ENCODE results near the gene PRAC2. TPM values are rescaled to one million over a fixed set of nuclear protein-coding genes. Genes with fewer than 3 reads are reported as not detected.

PRAC2 gene
- total RNA-seq, 1 donor from 2014 or later: not detected

DNA sequence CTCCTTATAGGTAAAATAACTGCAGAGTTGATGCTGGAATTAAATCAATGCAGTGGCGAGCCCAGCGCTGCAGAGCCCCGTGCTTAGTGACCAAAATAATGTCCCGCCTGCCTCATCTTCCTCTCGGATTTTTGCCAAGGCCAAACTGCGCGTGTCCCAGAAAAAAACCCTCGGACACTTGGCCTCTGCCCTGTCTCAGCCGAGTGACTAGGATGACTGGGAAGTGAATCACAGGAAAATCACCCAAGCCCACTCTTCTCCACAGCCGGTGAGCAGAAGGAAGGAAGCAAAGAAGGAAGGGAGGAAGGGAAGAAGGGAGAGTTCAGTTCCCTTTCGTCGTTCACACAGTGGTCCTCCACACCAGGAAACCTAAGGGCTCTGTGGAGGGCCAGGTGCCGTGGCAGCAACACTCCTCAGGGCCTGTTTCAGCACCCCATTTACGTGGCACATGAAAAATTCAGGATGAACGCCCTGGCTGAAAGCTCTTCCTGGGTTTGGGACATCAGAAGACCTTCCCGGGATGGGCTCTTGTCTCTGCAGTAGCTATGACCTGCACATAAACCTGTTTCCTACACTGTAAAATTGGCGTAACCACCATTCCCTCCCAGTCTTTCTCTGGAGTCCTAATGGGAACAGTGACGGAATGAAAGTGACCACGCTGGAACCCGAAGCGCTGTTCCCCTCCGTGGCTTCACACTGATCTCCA lies 31.0 kb downstream of the PRAC2 start:
- peaks cover 99% of the 10 kb centered on the region for H3K27me3 ChIP-seq (ENCODE audit: low read depth)
- no peaks in the 10 kb centered on the region for H3K36me3 ChIP-seq
- peaks cover 19% of the 10 kb centered on the region for H3K4me1 ChIP-seq
- ATAC-seq: no peak
- no peak overlapping the region for H3K27ac ChIP-seq
- no peak for DNase-seq
- intact Hi-C loops (cut with DNase I): no loop called here
- TF ChIP-seq, protein P1, sequence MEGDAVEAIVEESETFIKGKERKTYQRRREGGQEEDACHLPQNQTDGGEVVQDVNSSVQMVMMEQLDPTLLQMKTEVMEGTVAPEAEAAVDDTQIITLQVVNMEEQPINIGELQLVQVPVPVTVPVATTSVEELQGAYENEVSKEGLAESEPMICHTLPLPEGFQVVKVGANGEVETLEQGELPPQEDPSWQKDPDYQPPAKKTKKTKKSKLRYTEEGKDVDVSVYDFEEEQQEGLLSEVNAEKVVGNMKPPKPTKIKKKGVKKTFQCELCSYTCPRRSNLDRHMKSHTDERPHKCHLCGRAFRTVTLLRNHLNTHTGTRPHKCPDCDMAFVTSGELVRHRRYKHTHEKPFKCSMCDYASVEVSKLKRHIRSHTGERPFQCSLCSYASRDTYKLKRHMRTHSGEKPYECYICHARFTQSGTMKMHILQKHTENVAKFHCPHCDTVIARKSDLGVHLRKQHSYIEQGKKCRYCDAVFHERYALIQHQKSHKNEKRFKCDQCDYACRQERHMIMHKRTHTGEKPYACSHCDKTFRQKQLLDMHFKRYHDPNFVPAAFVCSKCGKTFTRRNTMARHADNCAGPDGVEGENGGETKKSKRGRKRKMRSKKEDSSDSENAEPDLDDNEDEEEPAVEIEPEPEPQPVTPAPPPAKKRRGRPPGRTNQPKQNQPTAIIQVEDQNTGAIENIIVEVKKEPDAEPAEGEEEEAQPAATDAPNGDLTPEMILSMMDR (IDR thresholded peaks at IDR 0.05): no peak
- H3K4me3 ChIP-seq: no peak overlapping the region
- no peaks in the 10 kb centered on the region for H3K9me3 ChIP-seq

DNA sequence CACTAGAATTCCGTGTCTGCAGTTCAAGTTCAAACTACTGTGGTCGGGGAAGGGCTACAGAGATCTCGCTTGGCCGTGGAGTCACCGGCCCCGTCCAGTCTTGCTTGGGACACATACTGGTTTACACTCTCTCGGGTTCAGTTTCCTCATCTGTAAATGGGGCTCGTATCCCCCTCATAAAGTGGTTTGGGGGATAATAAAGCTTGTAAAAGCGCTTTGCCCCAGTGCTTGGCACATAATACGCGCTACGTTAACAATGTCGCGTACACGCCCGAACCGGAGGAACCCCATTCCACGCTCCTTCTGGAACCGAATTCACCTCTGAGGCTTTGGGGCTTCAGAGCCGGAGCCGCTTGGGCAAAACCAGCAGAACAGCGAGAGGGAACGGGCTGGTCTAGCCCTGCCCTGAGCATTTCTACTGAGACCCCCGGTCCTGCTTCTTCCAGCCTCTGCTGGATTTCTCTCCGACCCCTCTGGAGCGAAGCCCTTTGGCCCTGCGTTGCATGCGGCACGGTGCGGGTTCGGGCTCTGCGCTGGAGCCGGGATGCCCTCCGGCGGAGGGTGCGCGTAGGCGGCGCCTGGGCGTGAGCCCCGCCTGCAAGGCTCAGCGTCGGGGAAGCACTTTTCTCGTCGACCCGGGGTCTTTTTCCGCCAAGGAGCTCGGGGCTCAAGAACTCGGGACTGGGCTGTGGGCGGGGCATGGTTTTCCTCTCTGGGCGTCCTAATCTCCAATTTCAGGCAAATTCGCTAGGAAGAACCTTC lies 31.7 kb downstream of the PRAC2 start:
- DNase-seq (no peak), ATAC-seq (no peak)
- no peaks in the 10 kb centered on the region for H3K9me3 ChIP-seq
- intact Hi-C loops (cut with DNase I): no loop called here
- no peak overlapping the region for H3K4me3 ChIP-seq
- no peak overlapping the region for H3K27ac ChIP-seq
- H3K27me3 ChIP-seq (ENCODE audit: low read depth): peaks cover 99% of the 10 kb centered on the region
- TF ChIP-seq, protein P1 (IDR thresholded peaks at IDR 0.05): no peak
- no peaks in the 10 kb centered on the region for H3K36me3 ChIP-seq
- peaks cover 19% of the 10 kb centered on the region for H3K4me1 ChIP-seq

DNA sequence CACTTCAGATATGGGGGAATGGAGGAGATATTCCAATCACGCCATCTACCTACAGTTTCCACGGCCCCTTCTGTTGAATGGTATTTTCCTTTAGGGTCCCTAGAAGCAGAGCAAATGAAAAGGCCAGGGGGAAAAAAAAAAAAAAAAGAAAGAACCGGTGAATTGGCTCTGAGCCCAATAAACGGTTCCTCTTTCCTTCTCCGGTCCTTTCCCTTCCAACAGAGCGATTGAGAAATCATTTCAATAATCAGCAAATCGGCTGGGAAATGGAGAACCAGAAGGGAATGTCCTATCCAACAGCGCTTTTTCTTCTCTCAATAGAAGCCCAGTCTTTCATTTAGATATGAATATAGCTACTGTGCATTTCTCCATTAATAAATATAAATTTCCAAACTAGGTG lies 32.4 kb downstream of the PRAC2 start:
- H3K36me3 ChIP-seq: no peaks in the 10 kb centered on the region
- H3K4me1 ChIP-seq: peaks cover 19% of the 10 kb centered on the region
- TF ChIP-seq, protein P1 (IDR thresholded peaks at IDR 0.05): no peak
- no peaks in the 10 kb centered on the region for H3K9me3 ChIP-seq
- no peak for DNase-seq
- no peak overlapping the region for H3K4me3 ChIP-seq
- H3K27ac ChIP-seq: no peak overlapping the region
- intact Hi-C loops (cut with DNase I): no loop called here
- no peak for ATAC-seq
- H3K27me3 ChIP-seq (ENCODE audit: low read depth): peaks cover 97% of the 10 kb centered on the region

DNA sequence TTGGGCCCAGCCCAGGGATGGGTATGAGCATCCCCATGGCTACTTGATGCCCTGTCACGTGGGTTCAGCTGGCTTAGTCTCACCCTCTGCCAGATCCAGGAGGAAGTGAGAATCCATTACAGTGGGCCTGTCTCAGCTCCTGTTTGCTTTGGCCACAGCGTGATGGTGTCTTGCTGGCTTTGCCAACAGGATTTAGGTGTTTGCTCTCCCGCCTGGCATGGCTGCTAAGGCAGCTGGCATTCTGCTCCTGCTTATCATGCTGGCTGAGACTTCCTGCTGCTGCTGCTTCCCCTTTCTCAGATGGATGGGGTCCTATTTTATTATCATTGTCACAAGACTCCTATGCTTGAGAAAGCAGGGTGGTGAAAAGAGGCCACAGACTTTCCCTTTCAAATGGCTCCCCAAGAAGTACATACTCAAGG lies 33.9 kb downstream of the PRAC2 start:
- no peaks in the 10 kb centered on the region for H3K9me3 ChIP-seq
- DNase-seq (no peak), ATAC-seq (no peak)
- H3K36me3 ChIP-seq: no peaks in the 10 kb centered on the region
- no peak overlapping the region for H3K4me3 ChIP-seq
- H3K27ac ChIP-seq: no peak overlapping the region
- peaks cover 96% of the 10 kb centered on the region for H3K27me3 ChIP-seq (ENCODE audit: low read depth)
- intact Hi-C loops (cut with DNase I): no loop called here
- TF ChIP-seq, protein P1 (IDR thresholded peaks at IDR 0.05): no peak
- H3K4me1 ChIP-seq: peaks cover 19% of the 10 kb centered on the region

DNA sequence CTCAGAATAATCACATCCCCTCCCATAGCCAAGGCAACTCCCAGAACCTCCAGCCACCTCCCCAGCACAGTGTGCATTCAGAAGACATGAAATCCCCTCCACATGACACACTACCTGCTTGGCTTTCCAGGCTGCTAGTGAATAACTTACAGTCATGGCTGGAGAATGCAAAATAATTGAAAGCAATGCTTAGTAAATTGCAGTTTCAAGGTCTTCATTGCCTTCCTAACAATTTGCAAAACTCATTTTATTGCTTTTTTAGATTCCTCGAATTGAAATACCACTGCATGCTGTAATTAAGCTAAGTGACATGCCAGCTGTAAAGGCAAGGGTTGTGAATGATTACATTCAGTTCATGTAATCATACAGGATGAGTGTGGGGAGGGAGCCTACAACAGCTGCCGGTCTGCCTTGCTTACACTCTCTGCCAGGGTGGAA lies 34.6 kb downstream of the PRAC2 start:
- TF ChIP-seq, protein P1 (IDR thresholded peaks at IDR 0.05): no peak
- no peak overlapping the region for H3K4me3 ChIP-seq
- H3K27me3 ChIP-seq (ENCODE audit: low read depth): peaks cover 90% of the 10 kb centered on the region
- intact Hi-C loops (cut with DNase I): no loop called here
- no peak for DNase-seq
- ATAC-seq: no peak
- H3K9me3 ChIP-seq: no peaks in the 10 kb centered on the region
- H3K4me1 ChIP-seq: peaks cover 19% of the 10 kb centered on the region
- H3K27ac ChIP-seq: no peak overlapping the region
- no peaks in the 10 kb centered on the region for H3K36me3 ChIP-seq

Measured in lower lobe of right lung (tissue), 2 donors.